ENCODE data around the gene ANKRD2.

ANKRD2 gene

GRCh38 chr10:97597778-97598177 lies 25.2 kb downstream of the ANKRD2 start:
- DNase-seq = no peak

GRCh38 chr10:97598407-97599271 lies 26.1 kb downstream of the ANKRD2 start:
- DNase-seq = no peak

- no peak for DNase-seq
These were observed 26.7 kb downstream of the ANKRD2 start for GRCh38 chr10:97599272-97599619.

- DNase-seq = no peak
These were observed 28.0 kb downstream of the ANKRD2 start for GRCh38 chr10:97600616-97601015.

GRCh38 chr10:97601268-97602215 lies 29.0 kb downstream of the ANKRD2 start:
- no peak for DNase-seq

- no peak for DNase-seq
These were observed 34.6 kb downstream of the ANKRD2 start for GRCh38 chr10:97607095-97607636.

GRCh38 chr10:97608991-97609561 lies 36.5 kb downstream of the ANKRD2 start:
- DNase-seq = no peak

- no peak for DNase-seq
These were observed 38.9 kb downstream of the ANKRD2 start for GRCh38 chr10:97611473-97611872.

- DNase-seq = no peak
These were observed 39.8 kb downstream of the ANKRD2 start for GRCh38 chr10:97612386-97612785.

GRCh38 chr10:97618285-97618684 lies 45.7 kb downstream of the ANKRD2 start:
- no peak for DNase-seq

GRCh38 chr10:97618733-97619132 lies 46.2 kb downstream of the ANKRD2 start:
- DNase-seq = no peak

GRCh38 chr10:97623277-97623676 lies 50.7 kb downstream of the ANKRD2 start:
- DNase-seq = no peak

- no peak for DNase-seq
These were observed 55.2 kb downstream of the ANKRD2 start for GRCh38 chr10:97627731-97628130.

GRCh38 chr10:97628228-97628627 lies 55.6 kb downstream of the ANKRD2 start:
- DNase-seq = no peak

GRCh38 chr10:97629289-97629688 lies 56.7 kb downstream of the ANKRD2 start:
- DNase-seq = no peak

GRCh38 chr10:97631098-97631497 lies 58.5 kb downstream of the ANKRD2 start:
- no peak for DNase-seq

- peak; percentile 70 for DNase-seq
These were observed 60.6 kb downstream of the ANKRD2 start, which contains the start of gene MORN4 for GRCh38 chr10:97632949-97633884. MORN4 (minus strand) TSS chr10:97633500; CDS start chr10:97619653, 13,847 bp downstream.

Data from activated gamma-delta T cell (primary cell).